Measurements from ENCODE around the gene CBFA2T2. TPM values are rescaled to one million over a fixed set of nuclear protein-coding genes. Genes with fewer than 3 reads are reported as not detected.
A peak's percentile ranks its signal among the peaks of the same experiment; 100 is the strongest.
"Not testable (repeated sequence)": the region's sequence is repeated elsewhere in the genome, so short reads cannot be mapped to it uniquely, and the experiment has no call there.

Gene CBFA2T2
- total RNA-seq (ENCODE audit: unreplicated experiment) = 17.5 TPM
- long read RNA-seq, partial matches to known transcripts = 7 of 9 reads
- long read RNA-seq, other reads (novel, unspliced or antisense) = 1 of 9 reads

- DNase-seq (ENCODE audit: low spot score) = no peak
- Mint-ChIP-seq H3K4me1 (ENCODE audit: unreplicated experiment) (no peaks in the 10 kb centered on the region), H3K27ac (ENCODE audit: unreplicated experiment) (peak within 1 kb of the TSS; percentile 16), H3K9me3 (ENCODE audit: unreplicated experiment) (no peaks in the 10 kb centered on the region), H3K36me3 (ENCODE audit: low read depth, unreplicated experiment) (no peaks in the 10 kb centered on the region), H3K4me3 (ENCODE audit: unreplicated experiment) (peak within 1 kb of the TSS; percentile 95), H3K27me3 (ENCODE audit: unreplicated experiment) (no peaks in the 10 kb centered on the region)
- no peak for TF ChIP-seq CTCF (IDR thresholded peaks at IDR 0.05; ENCODE audit: unreplicated experiment)
Observed at GRCh38 chr20:33490023-33490933, at the start of gene CBFA2T2. TSS of gene CBFA2T2 (plus strand) at chr20:33490096. CDS start at chr20:33490268, 172 bp downstream.

DNA sequence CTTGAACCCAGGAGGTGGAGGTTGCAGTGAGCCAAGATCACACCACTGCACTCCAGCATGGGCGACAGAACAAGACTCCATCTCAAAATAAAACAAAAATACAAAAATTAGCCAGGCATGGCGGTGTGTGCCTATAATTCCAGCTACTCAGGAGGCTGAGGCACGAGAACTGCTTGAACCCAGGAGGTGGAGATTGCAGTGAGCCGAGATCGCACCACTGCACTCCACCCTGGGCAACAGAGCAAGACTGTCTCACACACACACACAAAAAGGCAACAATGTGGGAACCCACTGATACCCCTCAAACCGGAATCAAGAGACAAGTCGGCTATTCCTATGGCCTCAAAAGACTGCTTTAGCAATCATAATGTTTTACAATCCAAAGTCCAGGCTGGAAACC, 49.3 kb upstream of the CBFA2T2 start:
- H3K4me3 Mint-ChIP-seq (ENCODE audit: unreplicated experiment); DNase-seq (ENCODE audit: low spot score); H3K9me3 Mint-ChIP-seq (ENCODE audit: unreplicated experiment): not testable (repeated sequence)

DNA sequence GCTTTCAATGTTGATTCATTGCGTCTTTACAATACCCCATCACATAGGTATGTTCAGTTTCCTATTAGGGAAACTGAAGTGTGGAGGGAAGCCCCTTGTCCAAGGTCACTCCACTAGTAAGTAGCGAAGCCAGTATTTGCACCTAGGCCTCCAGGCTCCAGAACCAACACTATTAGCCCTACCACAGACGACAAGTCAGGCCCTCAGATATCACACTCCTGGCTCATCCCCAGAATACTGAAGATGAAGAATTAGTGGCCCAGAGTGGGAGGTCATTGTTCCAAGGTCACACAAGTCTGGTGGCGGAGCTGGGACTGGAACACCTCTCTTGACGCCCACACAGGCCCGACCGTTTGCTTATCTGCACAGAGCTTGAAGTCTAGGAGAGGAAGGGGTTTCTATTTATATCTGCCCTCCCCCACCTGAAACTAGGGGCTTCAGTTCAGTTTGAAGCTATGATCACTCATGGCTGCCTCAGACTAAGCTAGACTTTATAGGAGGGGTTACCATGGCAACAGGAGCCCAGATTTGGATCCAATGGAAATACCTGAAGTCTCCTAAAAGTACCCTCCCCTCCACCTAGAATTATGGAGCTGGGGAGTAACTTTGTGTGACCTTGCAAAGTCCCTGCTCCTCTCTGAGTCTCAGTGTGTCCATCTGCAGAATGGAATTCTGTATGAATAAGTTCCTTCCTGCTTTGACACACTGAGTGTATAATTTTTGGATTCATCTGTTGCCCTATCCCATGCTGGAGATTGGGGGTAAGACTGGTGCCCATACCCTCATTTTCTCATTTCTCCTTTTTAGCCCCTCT, 48.5 kb upstream of the CBFA2T2 start:
- no peak overlapping the region for H3K4me3 Mint-ChIP-seq (ENCODE audit: unreplicated experiment)
- H3K9me3 Mint-ChIP-seq (ENCODE audit: unreplicated experiment) = no peaks in the 10 kb centered on the region
- no peak overlapping the region for H3K27ac Mint-ChIP-seq (ENCODE audit: unreplicated experiment)
- H3K36me3 Mint-ChIP-seq (ENCODE audit: low read depth, unreplicated experiment) = no peaks in the 10 kb centered on the region
- TF ChIP-seq CTCF (IDR thresholded peaks at IDR 0.05; ENCODE audit: unreplicated experiment) = no peak
- H3K4me1 Mint-ChIP-seq (ENCODE audit: unreplicated experiment) = peaks cover 6% of the 10 kb centered on the region
- no peak for DNase-seq (ENCODE audit: low spot score)
- H3K27me3 Mint-ChIP-seq (ENCODE audit: unreplicated experiment) = peaks cover 7% of the 10 kb centered on the region

More for the DNA sequence above, 49.3 kb upstream of the CBFA2T2 start:
- not testable (repeated sequence) for H3K4me1 Mint-ChIP-seq (ENCODE audit: unreplicated experiment); H3K27ac Mint-ChIP-seq (ENCODE audit: unreplicated experiment); H3K27me3 Mint-ChIP-seq (ENCODE audit: unreplicated experiment); H3K36me3 Mint-ChIP-seq (ENCODE audit: low read depth, unreplicated experiment)

DNA sequence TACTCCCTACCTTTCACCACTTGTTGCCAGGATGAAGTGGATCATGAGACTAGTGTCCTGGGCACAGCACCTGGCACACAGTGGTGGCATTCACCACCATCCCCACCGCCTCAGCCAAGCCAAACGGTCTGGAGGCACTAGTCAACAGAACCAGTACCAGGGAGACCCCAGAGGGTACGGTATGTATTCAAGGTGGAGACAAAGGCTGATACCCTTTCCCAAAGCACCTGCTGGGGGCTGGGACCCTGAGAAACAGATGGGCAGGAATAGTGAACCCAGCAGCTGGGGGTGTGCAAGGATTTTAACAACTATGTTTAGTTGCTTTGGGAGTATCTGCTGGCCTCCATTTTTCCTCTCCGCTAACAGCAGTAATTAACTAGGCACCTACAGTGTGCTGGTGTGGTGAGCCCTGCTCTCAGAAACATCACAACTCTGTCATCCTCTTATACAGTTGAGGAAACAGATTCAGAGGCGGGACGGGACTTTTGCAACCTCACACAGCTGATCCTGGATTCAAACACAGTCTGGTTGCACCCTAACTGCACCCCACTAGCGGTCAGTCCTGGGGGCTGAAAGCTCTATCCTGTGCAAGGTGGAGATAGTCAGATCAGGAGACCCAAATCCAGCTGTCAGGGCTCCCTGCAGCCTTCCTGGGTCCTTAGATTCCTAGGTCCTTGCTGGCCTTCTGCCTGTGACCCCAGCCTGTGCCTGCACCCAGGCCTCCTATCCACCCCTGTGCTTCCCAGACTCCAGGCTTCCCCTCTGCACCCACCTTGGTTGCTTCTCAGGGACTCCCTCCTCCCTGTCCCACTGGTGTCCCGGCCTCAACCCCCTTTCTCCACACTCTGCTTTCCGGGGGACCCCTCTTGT, 47.5 kb upstream of the CBFA2T2 start:
- DNase-seq (ENCODE audit: low spot score) = no peak
- Mint-ChIP-seq H3K27ac (ENCODE audit: unreplicated experiment) (no peak overlapping the region), H3K4me3 (ENCODE audit: unreplicated experiment) (peak overlapping the region; percentile 81), H3K9me3 (ENCODE audit: unreplicated experiment) (no peaks in the 10 kb centered on the region), H3K36me3 (ENCODE audit: low read depth, unreplicated experiment) (no peaks in the 10 kb centered on the region), H3K27me3 (ENCODE audit: unreplicated experiment) (peaks cover 8% of the 10 kb centered on the region), H3K4me1 (ENCODE audit: unreplicated experiment) (peaks cover 9% of the 10 kb centered on the region)
- no peak for TF ChIP-seq CTCF (IDR thresholded peaks at IDR 0.05; ENCODE audit: unreplicated experiment)

Measured in endothelial cell (in vitro differentiated cells).